C1 segment of cervical spinal cord (tissue), 14 donors: ENCODE results near the gene SHISA8.

Source experiments
- DNase-seq, 14 donors: peaks; one replicate each; lab custom pipeline; 2025; lab: John Stamatoyannopoulos, UW

Gene SHISA8

GRCh38 chr22:41915786-41916493 lies 1.1 kb upstream of the SHISA8 start:
- no peak for DNase-seq

GRCh38 chr22:41914611-41915034 lies 251 bp downstream of the SHISA8 start:
- no peak for DNase-seq

GRCh38 chr22:41913842-41914534 lies 886 bp downstream of the SHISA8 start:
- peak in 1 of 14 donors; percentile 49 for DNase-seq

DNA sequence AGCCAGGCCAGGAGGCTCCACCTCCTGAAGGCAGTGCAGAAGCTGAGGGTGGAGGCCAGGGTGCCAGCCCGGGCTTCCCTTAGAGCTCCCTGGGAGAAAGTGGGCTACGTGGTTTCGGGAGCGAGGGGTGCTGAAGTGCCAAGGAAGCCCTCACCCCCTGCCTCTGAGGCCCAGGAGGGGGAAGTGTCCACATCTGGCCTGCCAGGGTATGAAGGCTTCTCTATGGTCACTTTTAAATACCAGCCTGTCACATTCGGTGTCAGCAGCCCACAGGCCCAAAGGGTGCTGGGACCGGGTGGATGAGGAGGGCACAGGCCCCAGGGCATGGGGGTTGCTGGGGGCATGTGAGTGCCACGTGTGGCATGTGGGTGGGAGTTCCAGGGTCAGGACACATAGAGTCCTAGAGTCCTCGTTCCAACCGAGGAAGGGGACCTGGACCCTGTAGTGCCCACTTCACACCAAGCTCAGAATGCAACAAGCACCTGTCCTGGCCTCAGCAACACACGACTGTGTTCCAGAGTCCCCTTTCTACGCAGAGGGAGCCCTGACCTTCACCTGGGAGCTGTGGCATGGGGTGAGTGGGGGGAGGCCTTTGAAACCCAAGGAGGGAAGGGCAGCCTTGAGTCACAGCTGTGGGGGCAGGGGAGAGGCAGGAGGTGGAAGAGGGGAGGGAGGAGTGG lies 1.7 kb downstream of the SHISA8 start:
- DNase-seq: peak in 1 of 14 donors; percentile 36

DNA sequence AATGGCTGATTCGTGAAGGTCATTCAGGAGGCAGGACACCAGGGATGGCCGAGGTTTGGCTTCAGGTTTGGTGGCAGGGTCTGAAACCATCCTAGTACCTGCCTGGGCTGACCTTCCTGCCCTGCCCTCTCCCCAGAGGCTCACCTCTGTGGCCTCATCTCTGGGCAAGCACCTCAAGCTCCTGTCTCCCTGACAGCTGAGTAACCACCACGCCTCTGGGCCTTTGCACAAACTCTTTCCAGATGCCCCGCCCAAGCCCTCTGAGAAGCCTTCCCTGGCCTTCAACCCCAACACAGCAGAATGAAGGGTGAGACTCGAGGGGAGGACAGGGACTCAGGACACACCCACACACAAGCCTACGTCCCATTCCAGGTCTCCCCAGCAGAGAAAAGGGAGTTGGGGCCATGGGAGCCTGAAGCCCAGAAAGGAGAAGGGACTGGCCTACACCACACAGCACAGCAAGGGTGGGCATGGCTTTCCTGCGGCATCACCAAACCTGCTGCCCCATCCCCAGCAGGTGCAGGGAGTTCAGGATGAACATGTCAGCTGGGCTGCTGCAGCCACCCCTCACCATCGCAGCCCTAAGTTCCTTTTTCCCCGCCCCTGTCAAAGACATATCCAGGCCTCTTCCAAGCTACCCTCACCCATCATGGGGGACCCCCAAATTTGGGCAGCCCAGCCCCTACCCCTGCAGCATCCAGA lies 2.4 kb downstream of the SHISA8 start:
- DNase-seq: peak in 1 of 14 donors; percentile 36

DNA sequence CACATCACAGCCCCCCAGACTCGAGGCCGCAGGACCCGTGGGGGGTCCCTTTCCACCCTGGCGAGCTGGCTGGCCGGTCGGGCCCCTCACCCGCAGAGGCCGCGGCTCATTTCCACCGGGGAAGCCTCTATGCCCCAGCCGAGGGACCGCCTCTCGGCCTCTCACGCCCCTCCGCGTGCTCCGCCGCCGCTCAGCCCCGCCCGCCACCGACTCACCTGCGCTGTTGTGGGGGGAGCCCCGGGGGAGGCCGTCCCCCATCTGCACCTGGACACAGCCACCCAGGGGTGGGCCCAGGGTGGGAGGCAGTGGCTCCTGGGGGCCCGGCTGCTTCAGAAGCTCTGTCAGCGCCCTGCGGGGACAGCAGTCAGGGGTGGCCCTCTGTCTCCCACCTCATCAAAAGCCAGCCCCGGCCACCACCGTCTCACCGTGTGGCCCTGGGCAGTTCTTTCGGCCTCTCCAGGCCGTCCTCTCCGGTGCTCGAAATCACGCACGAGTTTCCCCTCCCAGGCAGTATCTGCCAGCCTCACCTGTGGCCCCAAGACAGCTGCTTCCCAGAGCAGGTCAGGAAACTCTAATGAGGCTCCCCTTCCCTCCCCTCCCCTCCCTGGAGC lies 3.8 kb downstream of the SHISA8 start:
- peak in 1 of 14 donors; percentile 48 for DNase-seq

DNA sequence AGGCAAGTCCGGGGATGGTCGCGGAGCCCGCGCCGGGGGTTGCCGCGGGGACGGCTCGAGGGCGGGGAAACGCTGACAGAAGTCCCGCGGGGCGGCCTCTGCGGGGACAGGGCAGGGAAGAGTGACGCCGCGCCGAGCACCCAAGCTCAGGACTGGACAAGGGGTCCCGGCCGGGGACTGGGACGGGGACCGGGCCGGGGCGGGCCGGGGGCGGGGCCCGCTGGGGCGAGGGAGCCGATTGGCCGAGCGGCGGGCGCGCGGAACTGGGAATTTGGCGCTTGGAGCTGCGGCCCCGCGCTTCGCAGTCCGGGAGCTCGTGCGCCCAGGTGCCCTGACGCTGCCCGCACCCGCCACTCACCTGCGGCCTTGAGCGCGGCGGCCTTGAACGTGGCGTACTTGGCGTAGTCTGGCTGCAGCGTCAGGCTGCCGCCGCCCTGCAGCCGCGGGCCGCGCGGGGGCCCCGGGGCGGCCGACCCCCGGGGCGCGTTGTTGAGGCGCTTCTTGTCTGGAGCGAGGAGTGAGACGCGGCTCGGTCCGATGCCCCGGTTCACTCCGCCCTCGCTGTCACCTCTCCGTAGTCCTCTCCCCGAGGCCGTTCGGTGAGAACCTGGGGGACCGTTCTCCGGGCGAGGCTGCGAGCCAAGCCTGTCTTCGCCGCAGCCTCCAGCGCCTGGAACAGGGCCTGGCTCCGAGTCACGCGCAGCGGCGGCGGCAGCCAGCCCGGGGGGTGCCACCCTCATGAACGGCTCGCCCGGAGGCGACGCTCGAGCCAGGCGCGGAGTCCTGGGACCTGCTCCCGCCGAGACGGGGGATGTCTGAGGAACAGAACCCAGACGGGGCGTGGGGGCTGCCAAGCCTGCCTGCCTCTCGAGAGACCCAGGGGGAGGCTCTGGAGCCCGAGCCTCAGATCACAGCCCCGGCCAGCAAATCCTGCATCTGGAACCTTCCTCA lies 4.5 kb downstream of the SHISA8 start:
- peak in 10 of 14 donors; percentile 24 to 61 (median 40) for DNase-seq

- DNase-seq: peak in 3 of 14 donors; percentile 11 to 26 (median 12)
These were observed 5.4 kb downstream of the SHISA8 start for GRCh38 chr22:41909310-41910049.

DNA sequence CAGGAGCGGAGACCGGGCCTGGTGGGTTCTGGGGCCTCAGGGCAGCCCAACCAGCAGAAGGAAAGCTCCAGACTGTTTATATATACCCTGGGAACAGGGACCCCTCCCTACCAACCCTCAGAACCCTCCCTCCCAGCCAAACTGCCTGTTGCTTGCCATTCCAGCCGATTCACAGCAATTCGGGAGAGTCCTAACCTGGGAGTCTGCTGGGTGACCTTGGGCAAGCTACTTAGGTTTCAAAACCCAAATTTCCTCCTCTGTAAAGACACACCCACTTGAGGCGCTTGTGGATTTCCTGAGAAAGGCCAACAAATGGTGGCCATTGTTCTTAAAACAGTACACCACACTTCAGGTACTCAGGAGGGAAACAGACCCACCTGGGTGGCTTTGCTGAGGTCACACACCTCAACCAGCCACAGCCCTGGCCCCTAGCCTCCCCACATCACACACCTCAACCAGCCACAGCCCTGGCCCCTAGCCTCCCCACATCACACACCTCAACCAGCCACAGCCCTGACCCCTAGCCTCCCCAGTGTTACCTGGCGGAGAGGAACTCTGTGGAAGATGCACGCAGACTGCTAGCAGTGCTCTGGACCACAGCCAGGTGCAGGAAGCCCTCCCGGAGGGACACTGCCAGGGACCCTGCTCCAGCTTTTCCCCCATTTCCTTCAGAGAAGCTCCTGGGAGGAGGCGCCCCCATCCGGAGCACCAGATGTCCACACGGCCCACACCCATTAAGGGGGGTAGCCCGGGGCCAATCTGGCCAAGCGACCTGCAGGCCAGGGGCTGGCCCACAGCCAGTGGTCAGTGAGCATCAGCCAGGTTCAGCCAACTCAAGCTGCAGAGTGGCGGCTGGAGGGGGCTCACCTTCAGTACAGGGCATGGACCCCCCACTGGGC lies 6.2 kb downstream of the SHISA8 start:
- peak in 1 of 14 donors; percentile 61 for DNase-seq

DNA sequence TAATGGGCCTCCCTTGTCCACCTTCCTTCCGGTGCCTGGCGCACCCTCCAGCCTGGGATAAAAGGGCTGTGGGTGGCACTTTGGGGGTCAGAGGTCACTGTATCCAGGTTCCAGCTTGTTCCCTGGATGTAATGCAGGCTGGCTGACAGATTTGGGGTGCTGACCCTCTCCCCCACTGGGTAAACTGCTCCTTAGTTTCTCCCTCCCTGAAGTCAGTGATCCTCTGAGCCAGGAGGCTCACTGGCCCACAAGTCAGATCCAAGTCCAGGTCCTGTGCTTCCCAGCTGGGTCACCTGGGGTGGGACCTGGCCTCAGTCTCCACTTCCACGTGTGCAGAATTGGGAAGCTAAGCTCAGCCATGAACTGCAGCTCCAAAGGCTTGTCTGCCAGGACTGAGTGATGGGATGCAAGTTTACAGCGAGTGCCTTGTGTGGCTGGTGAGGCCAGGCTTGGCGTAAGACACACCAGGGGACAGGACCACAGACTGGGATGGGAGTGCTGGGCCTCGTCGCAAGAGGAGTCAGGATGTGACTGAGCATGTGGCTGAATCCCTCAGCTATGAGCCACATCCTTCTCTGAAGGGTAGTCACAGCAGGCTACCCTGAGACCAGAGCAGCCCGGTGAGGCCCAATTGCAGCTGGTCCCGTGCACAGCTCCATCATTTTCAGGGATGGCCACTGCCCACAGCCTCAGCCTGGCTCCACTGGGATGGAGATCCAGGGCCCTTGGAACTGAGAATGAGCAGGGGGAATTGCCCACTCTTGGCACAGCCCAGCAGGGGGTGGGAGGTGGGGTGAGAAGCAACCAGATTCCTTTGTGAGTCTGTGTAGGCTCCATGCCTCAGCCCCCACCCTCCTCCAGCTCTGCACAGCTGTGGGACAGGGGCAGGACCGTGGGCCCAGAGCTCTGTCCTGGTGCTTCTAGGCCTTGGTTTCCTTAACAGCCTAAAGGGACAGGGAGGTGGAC lies 7.2 kb downstream of the SHISA8 start:
- DNase-seq: no peak

GRCh38 chr22:41906822-41907221 lies 8.1 kb downstream of the SHISA8 start:
- no peak for DNase-seq

GRCh38 chr22:41905411-41906202 lies 9.3 kb downstream of the SHISA8 start:
- DNase-seq: no peak

- peak in 1 of 14 donors; percentile 40 for DNase-seq
These were observed 10.1 kb downstream of the SHISA8 start for GRCh38 chr22:41904450-41905410.

- DNase-seq: peak in 3 of 14 donors; percentile 31 to 96 (median 54)
These were observed 11.9 kb downstream of the SHISA8 start for GRCh38 chr22:41902932-41903421.

DNA sequence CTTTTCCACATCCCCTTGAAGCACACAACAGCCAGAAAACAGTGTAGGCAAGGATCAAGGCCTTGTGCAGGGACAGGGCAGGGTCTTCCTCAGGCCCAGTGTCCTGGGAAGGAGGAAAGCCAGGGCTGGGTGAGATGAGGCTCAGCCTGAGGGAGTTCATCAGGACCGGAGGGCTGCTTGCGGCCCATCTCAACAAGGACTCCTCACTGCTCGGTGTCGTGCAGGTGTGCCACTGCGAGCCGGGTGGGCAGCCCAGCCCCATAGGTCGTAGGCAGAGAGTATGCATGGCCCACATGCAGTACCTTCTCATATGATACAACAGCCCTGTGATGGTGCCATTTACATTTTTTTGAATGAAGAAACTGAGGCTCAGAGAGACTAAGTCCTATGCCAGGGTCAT lies 12.9 kb downstream of the SHISA8 start:
- DNase-seq: no peak
